Erythroblast (primary cell): ENCODE data around the gene TEX14.

ENCODE experiments used
- GATA1 ChIP-seq: IDR thresholded peaks from 2 replicates; pipeline ENCODE4 v1.6.1; 2011; ENCODE audit warnings: low read depth, mild to moderate bottlenecking, control low read depth, low read length, moderate library complexity
- POLR2A ChIP-seq: IDR thresholded peaks from 2 replicates; pipeline ENCODE4 v1.6.1; 2011; ENCODE audit warnings: mild to moderate bottlenecking, low read length

- TF ChIP-seq POLR2A (no peak), GATA1 (no peak)
Observed at GRCh38 chr17:58537266-58537665, 154.6 kb downstream of the TEX14 start.
